K562 (cell line): Measurements from ENCODE around the gene SLC25A26. TPM values are rescaled to one million over a fixed set of nuclear protein-coding genes. Genes with fewer than 3 reads are reported as not detected.
A peak's percentile ranks its signal among the peaks of the same experiment; 100 is the strongest.

Source experiments
- ATAC-seq: fragments of 200-7000 bp; cut with Tn5 transposase; 3 replicates; pipeline ENCODE4 v1.9.1; 2020; ENCODE audit warnings: moderate library complexity
- BruUV-seq: library from RNA; stranded (reverse); fragments of 400-500 nt; replicated peaks from 2 replicates; lab custom pipeline; 2021; lab: Mats Ljungman, UMichigan
- CTCF ChIA-PET: fragments of 300-600 bp; formaldehyde crosslinking; extraction: SDS; loops from one replicate; lab custom pipeline; 2021; ENCODE audit warnings: low intra/inter-chr PET ratio; lab: Yijun Ruan, JAX
- POLR2A ChIA-PET: fragments of 300-600, 350-650 bp; sonication (Branson Sonifier 250); formaldehyde crosslinking; extraction: SDS; loops from one replicate; lab custom pipeline; 2021; ENCODE audit warnings: antibody characterized with exemption, inconsistent platforms; lab: Yijun Ruan, JAX
- DNase-seq, 4 experiments: peaks; one replicate each; pipeline versions ENCODE4 v3.0.0 to v3.0.0-alpha.2; 2011 to 2018; ENCODE audit warnings: low spot score in 3 of 4, mixed read lengths in 3 of 4; ENCODE audit errors: extremely low read depth in 1 of 4
- FAIRE-seq: peaks from 2 replicates; lab custom pipeline; 2011; peaks lifted over from hg19 to GRCh38; lab: Jason Lieb, UNC
- H2AFZ ChIP-seq: 2 replicates; pipeline ENCODE4 v1.6.0; 2011; ENCODE audit warnings: low read depth, low read length, control low read depth, inconsistent platforms
- H3K27ac ChIP-seq: fragments of 200-600 bp; 3 replicates; pipeline ENCODE4 v1.8.0; 2011; ENCODE audit warnings: low read depth, mild to moderate bottlenecking, control low read depth, inconsistent platforms, low read length, moderate library complexity, mixed read lengths; ENCODE audit errors: extremely low read depth
- H3K27me3 ChIP-seq, 2 experiments: fragments of 300-600 bp in 1 of 2; 2 replicates in 1 of 2; 3 replicates in 1 of 2; pipeline versions ENCODE4 v1.6.0 to v1.8.0; 2011; ENCODE audit warnings: inconsistent platforms in 2 of 2, low read length in 2 of 2, mild to moderate bottlenecking in 1 of 2, mixed read lengths in 1 of 2, moderate library complexity in 1 of 2; ENCODE audit not compliant: control insufficient read depth in 2 of 2, insufficient read depth in 2 of 2
- H3K36me3 ChIP-seq: fragments of 300-600 bp; 3 replicates; pipeline ENCODE4 v1.8.0; 2011; ENCODE audit warnings: mild to moderate bottlenecking, low read length, inconsistent platforms; ENCODE audit not compliant: control insufficient read depth, insufficient read depth
- H3K4me1 ChIP-seq, 2 experiments: fragments of 200-600 bp in 1 of 2; replicated peaks in 1 of 2; 2 replicates in 1 of 2; 3 replicates in 1 of 2; pipeline versions ENCODE4 v1.5.1 to v1.8.0; 2011; ENCODE audit warnings: inconsistent platforms in 2 of 2, low read length in 2 of 2, mild to moderate bottlenecking in 1 of 2, mixed read lengths in 1 of 2, moderate library complexity in 1 of 2; ENCODE audit not compliant: control insufficient read depth in 2 of 2, insufficient read depth in 2 of 2
- H3K4me2 ChIP-seq: 2 replicates; pipeline ENCODE4 v1.6.1; 2011; ENCODE audit warnings: low read length, control low read depth, inconsistent platforms, mixed read lengths; ENCODE audit not compliant: insufficient read depth
- H3K4me3 ChIP-seq: fragments of 200-600 bp; sonication (generic), shearing (Covaris generic); 2 replicates; pipeline ENCODE4 v1.5.1; 2016; ENCODE audit warnings: control low read depth, inconsistent platforms
- H3K79me2 ChIP-seq: fragments of 200-600 bp; 3 replicates; pipeline ENCODE4 v1.8.0; 2011; ENCODE audit warnings: low read length, inconsistent platforms; ENCODE audit not compliant: control insufficient read depth, insufficient read depth
- H3K9ac ChIP-seq, 2 experiments: 2 replicates each; pipeline versions ENCODE4 v1.6.0 to v1.6.1; 2011; ENCODE audit warnings: low read depth in 2 of 2, low read length in 2 of 2, control low read depth in 1 of 2, inconsistent platforms in 1 of 2, mild to moderate bottlenecking in 1 of 2, mixed read lengths in 1 of 2; ENCODE audit not compliant: insufficient read depth in 1 of 2
- H3K9me1 ChIP-seq: one replicate; pipeline ENCODE4 v1.6.0; 2011; ENCODE audit warnings: inconsistent platforms, mild to moderate bottlenecking, low read length, moderate library complexity; ENCODE audit not compliant: control insufficient read depth, insufficient read depth
- H3K9me3 ChIP-seq: replicated peaks from 2 replicates; pipeline ENCODE4 v1.5.1; 2011; ENCODE audit warnings: low read depth, low read length, inconsistent platforms; ENCODE audit not compliant: control insufficient read depth, insufficient read depth
- H4K20me1 ChIP-seq: replicated peaks from 2 replicates; pipeline ENCODE4 v1.6.1; 2011; ENCODE audit warnings: low read length, inconsistent platforms, mixed read lengths; ENCODE audit not compliant: control insufficient read depth, insufficient read depth
- CEBPB ChIP-seq: fragments of 450-650 bp; IDR thresholded peaks from 2 replicates; pipeline ENCODE4 v1.6.1; 2016; ENCODE audit warnings: missing genetic modification characterization, missing compliant biosample characterization
- HLTF ChIP-seq: fragments of 450-650 bp; IDR thresholded peaks from 2 replicates; pipeline ENCODE4 v1.6.1; 2016
- RBM25 ChIP-seq: fragments of 200-400 bp; formaldehyde crosslinking; IDR thresholded peaks from 2 replicates; pipeline ENCODE4 v1.6.1; 2018; ENCODE audit warnings: low read length, low read depth, moderate library complexity; ENCODE audit not compliant: severe bottlenecking
- SMAD2 ChIP-seq: fragments of 150-350 bp; IDR thresholded peaks from 2 replicates; pipeline ENCODE4 v1.6.1; 2014; ENCODE audit warnings: low read depth, mild to moderate bottlenecking, low read length
- SP2 ChIP-seq: IDR thresholded peaks from 2 replicates; pipeline ENCODE4 v1.6.1; 2011; ENCODE audit warnings: mild to moderate bottlenecking, low read depth, low read length, moderate library complexity; ENCODE audit not compliant: poor library complexity, severe bottlenecking; ENCODE audit errors: extremely low read depth
- SRSF7 ChIP-seq: fragments of 200-400 bp; formaldehyde crosslinking; optimal IDR thresholded peaks from 2 replicates; pipeline ENCODE3; 2017; ENCODE audit warnings: mild to moderate bottlenecking, low read depth, low read length
- WHSC1 ChIP-seq: IDR thresholded peaks from one replicate; pipeline ENCODE4 v1.6.1; 2012; ENCODE audit warnings: low read length, control low read depth, inconsistent platforms
- ZBTB2 ChIP-seq: fragments of 450-650 bp; IDR thresholded peaks from 2 replicates; pipeline ENCODE4 v1.6.1; 2016; ENCODE audit warnings: antibody characterized with exemption
- ZEB2 ChIP-seq: fragments of 450-650 bp; IDR thresholded peaks from 2 replicates; pipeline ENCODE4 v1.6.1; 2016
- ZFPM2 ChIP-seq: fragments of 250-450 bp; sonication (Bioruptor Pico); IDR thresholded peaks from 2 replicates; pipeline ENCODE4 v1.5.1; 2022; ENCODE audit warnings: mild to moderate bottlenecking
- ZNF830 ChIP-seq: fragments of 250-450 bp; sonication (Bioruptor Pico); IDR thresholded peaks from 2 replicates; pipeline ENCODE4 v1.5.0; 2021; ENCODE audit warnings: mild to moderate bottlenecking
- WGBS: fragments of 100-300 bp; shearing (Covaris generic); methylation state at CpG from one replicate; pipeline ENCODE4 v1.1.6; 2016; ENCODE audit warnings: low coverage, mixed read lengths; ENCODE audit not compliant: insufficient coverage; ENCODE audit errors: missing lambda C conversion rate; 5-methylcytosine and 5-hydroxymethylcytosine counted together
- in situ Hi-C: fragments of 300-500 bp; cut with MboI; formaldehyde crosslinking; loops from 4 replicates; pipeline ENCODE4 v1.15.0; 2018; ENCODE audit warnings: inconsistent platforms, mixed read lengths
- intact Hi-C: fragments of 100-400 bp; cut with micrococcal nuclease; formaldehyde crosslinking; loops from 2 replicates; pipeline ENCODE4 v1.14.2; 2022
- polyA plus RNA-seq, 8 experiments: library from polyadenylated mRNA; depleted of rRNA in 4 of 8; stranded (reverse) in 5 of 8; unstranded in 3 of 8; fragments of >200 nt; fragmentation: Nextera tagmentation in 2 of 8; fragmentation: Illumina TruSeq in 1 of 8; extraction: Ambion mirVana in 2 of 8; extraction: Trizol in 1 of 8; gene quantifications; 2 replicates each; pipeline versions ENCODE4 v1.2.1 to v1.2.3, GENCODE V29; 2011 to 2014; ENCODE audit warnings: inconsistent platforms in 1 of 8, missing spikeins in 1 of 8
- total RNA-seq, 7 experiments: library from RNA; depleted of rRNA in 6 of 7; stranded (reverse); fragments of >200 nt in 6 of 7; fragmentation: Illumina TruSeq in 2 of 7; extraction: Trizol in 2 of 7; gene quantifications; 2 replicates each; pipeline versions ENCODE4 v1.2.1 to v1.2.3, GENCODE V29; 2011 to 2021; ENCODE audit warnings: low replicate concordance in 1 of 7
- TF ChIP-seq, protein P1 (sequence below): fragments of 450-650 bp; formaldehyde crosslinking; conservative IDR thresholded peaks from 2 replicates; pipeline ENCODE4 v1.4.0; 2022; ENCODE audit warnings: mild to moderate bottlenecking, missing genetic modification characterization

The SLC25A26 gene
- total and polyA plus RNA-seq, 9 of the 15 experiments (the other 6 are each of a cell fraction or from before 2014, with no cell fraction given): 7.2 to 29.1 (median 12.6) TPM

DNA sequence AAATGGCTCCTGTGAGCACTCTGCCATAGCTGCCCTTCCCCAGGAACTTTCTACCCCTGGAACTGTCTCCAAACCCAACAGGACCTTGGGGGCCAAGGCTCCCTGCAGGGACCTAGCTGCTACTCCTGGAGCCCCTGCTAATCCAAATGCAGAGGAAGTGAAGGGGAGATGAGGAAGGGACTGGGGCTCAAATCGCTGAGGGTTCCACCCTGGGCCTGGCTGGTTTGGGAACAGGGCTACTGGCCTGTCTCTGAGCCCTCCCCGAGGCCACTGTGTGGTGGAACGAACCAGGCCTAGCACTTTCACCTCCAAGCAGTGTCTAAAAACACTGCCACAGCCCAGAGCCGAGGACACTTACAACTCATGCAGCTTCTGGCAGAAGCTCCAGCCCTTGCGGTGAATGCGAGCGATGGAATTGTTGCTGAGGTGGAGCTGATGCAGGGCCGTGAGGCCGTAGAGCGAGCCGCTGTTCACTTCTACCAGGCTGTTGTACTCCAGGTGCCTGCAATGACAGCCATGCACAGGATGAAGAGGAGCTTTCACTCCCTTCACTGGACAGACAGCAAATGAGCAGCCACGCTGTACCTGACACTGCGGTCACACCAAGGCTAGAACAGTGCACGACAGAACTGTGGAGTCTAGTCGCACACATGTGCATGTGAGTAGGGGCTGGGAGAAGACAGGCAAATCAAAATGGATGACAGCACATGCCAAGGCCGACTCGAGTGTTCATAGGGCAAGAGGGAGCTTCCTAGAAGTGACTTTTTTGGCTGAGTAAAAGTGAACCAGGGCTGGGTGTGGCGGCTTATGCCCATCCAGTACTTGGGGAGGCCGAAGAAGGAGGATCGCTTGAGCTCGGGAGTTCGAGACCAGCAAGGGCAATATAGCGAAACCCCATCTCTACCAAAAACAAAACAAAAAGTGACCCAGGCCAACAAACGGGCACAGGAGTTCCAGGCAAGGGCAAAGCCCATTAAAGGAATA, 189.3 kb downstream of the SLC25A26 start:
- intact Hi-C loops: loop anchor here (2.0 kb wide), 1 partner anchor 405 kb away; no protein-coding TSS in a partner anchor
- CTCF ChIA-PET: no interaction called here
- Histone ChIP-seq H3K9me1 (no peaks in the 10 kb centered on the region), H3K36me3 (no peaks in the 10 kb centered on the region), H3K27me3 (peaks cover 0 to 7% of the 10 kb centered on the region in 2 experiments; a peak in 3 of 5 replicates), H3K27ac (no peak overlapping the region), H3K4me2 (no peak overlapping the region), H2AFZ (peak overlapping the region; percentile 55), H3K9ac (no peak overlapping the region), H3K79me2 (no peaks in the 10 kb centered on the region), H3K4me3 (no peak overlapping the region), H3K4me1 (peaks cover 0 to 11% of the 10 kb centered on the region in 2 experiments; a peak in 2 of 5 replicates), H3K9me3 (no peaks in the 10 kb centered on the region), H4K20me1 (no peaks in the 10 kb centered on the region)
- WGBS: 69% methylated on average over 19 of the region's 24 CpGs
- FAIRE-seq (no peak), ATAC-seq (no peak), DNase-seq (no peak)
- TF ChIP-seq ZEB2 (no peak), WHSC1 (no peak), RBM25 (no peak), CEBPB (tag) (no peak), SRSF7 (no peak), HLTF (no peak), SP2 (no peak), SMAD2 (no peak), ZFPM2 (CRISPR knock-in tag) (no peak), ZNF830 (no peak), ZBTB2 (no peak)
- TF ChIP-seq, protein P1, sequence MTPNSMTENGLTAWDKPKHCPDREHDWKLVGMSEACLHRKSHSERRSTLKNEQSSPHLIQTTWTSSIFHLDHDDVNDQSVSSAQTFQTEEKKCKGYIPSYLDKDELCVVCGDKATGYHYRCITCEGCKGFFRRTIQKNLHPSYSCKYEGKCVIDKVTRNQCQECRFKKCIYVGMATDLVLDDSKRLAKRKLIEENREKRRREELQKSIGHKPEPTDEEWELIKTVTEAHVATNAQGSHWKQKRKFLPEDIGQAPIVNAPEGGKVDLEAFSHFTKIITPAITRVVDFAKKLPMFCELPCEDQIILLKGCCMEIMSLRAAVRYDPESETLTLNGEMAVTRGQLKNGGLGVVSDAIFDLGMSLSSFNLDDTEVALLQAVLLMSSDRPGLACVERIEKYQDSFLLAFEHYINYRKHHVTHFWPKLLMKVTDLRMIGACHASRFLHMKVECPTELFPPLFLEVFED (CRISPR knock-in tag): no peak
- no TSS peak for BruUV-seq
- POLR2A ChIA-PET: no interaction called here
- in situ Hi-C loops: loop anchor here (10.0 kb wide), 1 partner anchor 415 kb away; no protein-coding TSS in a partner anchor
